ENCODE results near the gene PDLIM5. TPM values are rescaled to one million over a fixed set of nuclear protein-coding genes. Genes with fewer than 3 reads are reported as not detected.

Gene PDLIM5
- total RNA-seq, 1 experiment from 2014 or later: 58.0 TPM

GRCh38 chr4:94676970-94677369 lies 225.2 kb downstream of the PDLIM5 start:
- no peak overlapping the region for H3K56ac ChIP-seq (ENCODE audit: insufficient read length, low read depth, low read length)
- no peak overlapping the region for H2AFZ ChIP-seq (ENCODE audit: low read length)
- no peak overlapping the region for H2BK120ac ChIP-seq (ENCODE audit: low read depth, low read length, poor library complexity, severe bottlenecking)
- no peak overlapping the region for H4K91ac ChIP-seq (ENCODE audit: insufficient read length, low read depth, low read length)
- no peaks in the 10 kb centered on the region for H3K9me3 ChIP-seq (ENCODE audit: control insufficient read depth, low read depth, low read length)
- H3K9ac ChIP-seq (ENCODE audit: extremely low read depth, insufficient read length, low read length): no peak overlapping the region
- H2BK5ac ChIP-seq (ENCODE audit: insufficient read length, low read length): no peak overlapping the region
- H2AK5ac ChIP-seq (ENCODE audit: insufficient read length, low read length): no peak overlapping the region
- H3K27ac ChIP-seq (ENCODE audit: insufficient read length, low read depth, low read length): no peak overlapping the region
- WGBS (ENCODE audit: extremely low coverage, insufficient read length, low lambda C conversion rate): no CpG with 5 or more reads among the region's 2 CpGs
- H2BK12ac ChIP-seq (ENCODE audit: insufficient read length, low read depth, low read length): no peak overlapping the region
- Mint-ChIP-seq H3K9me3 (no peaks in the 10 kb centered on the region), H3K36me3 (ENCODE audit: insufficient read depth in 1 of 3, low read depth in 3 of 3) (no peaks in the 10 kb centered on the region), H3K27me3 (ENCODE audit: low read depth) (no peaks in the 10 kb centered on the region; the same call in 1 of the 2 replicates), H3K4me3 (no peak overlapping the region), H3K4me1 (peaks cover 4% of the 10 kb centered on the region in 2 experiments; a peak in 3 of 4 replicates), H3K27ac (peak overlapping the region in 1 of 3 experiments; percentile 21; a peak in 1 of 7 replicates)
- DNase-seq: no peak
- no peak for TF ChIP-seq CTCF (conservative IDR thresholded peaks at IDR 0.05)
- no peaks in the 10 kb centered on the region for H3K79me2 ChIP-seq (ENCODE audit: insufficient read depth, low read length)
- no peak overlapping the region for H3K18ac ChIP-seq (ENCODE audit: insufficient read length, low read depth, low read length)
- H3K79me1 ChIP-seq (ENCODE audit: insufficient read depth, low read depth, low read length, poor library complexity, severe bottlenecking): no peaks in the 10 kb centered on the region
- no peak overlapping the region for H3K14ac ChIP-seq (ENCODE audit: insufficient read depth, low read length)
- no peak overlapping the region for H3K4me2 ChIP-seq (ENCODE audit: insufficient read depth, insufficient read length, low read length)
- H3K4me1 ChIP-seq (ENCODE audit: insufficient read depth, low read length): no peaks in the 10 kb centered on the region
- H4K8ac ChIP-seq (replicated peaks; ENCODE audit: insufficient read length, low read depth, low read length): no peak overlapping the region
- no peak overlapping the region for H2BK15ac ChIP-seq (ENCODE audit: low read depth, low read length)
- H3K27me3 ChIP-seq (ENCODE audit: insufficient read depth, low read length): no peaks in the 10 kb centered on the region
- no peak overlapping the region for H3T11ph ChIP-seq (ENCODE audit: low read length)
- no peak overlapping the region for H4K5ac ChIP-seq (ENCODE audit: insufficient read length, low read depth, low read length)
- H3K4ac ChIP-seq (ENCODE audit: low read depth, low read length): no peak overlapping the region
- no peaks in the 10 kb centered on the region for H4K20me1 ChIP-seq (ENCODE audit: control insufficient read depth, insufficient read depth, insufficient read length)
- no peak overlapping the region for H3K23ac ChIP-seq (ENCODE audit: insufficient read length, low read depth, low read length)
- H3K23me2 ChIP-seq (ENCODE audit: insufficient read length, low read depth, low read length, poor library complexity, severe bottlenecking): no peaks in the 10 kb centered on the region
- no peak overlapping the region for H2BK20ac ChIP-seq (ENCODE audit: low read depth, low read length, poor library complexity, severe bottlenecking)

Data from H9 (cell line).